K562 (cell line): Measurements from ENCODE around the gene NR5A1.

ENCODE experiments used
- BRF1 ChIP-seq: IDR thresholded peaks from 3 replicates; pipeline ENCODE4 v1.6.1; 2011; ENCODE audit warnings: borderline replicate concordance, mild to moderate bottlenecking; ENCODE audit not compliant: insufficient read length; ENCODE audit errors: extremely low read depth
- CHD2 ChIP-seq: IDR thresholded peaks from 2 replicates; pipeline ENCODE4 v1.6.1; 2011; ENCODE audit warnings: low read depth, low read length
- FOS ChIP-seq: IDR thresholded peaks from 3 replicates; pipeline ENCODE4 v1.6.1; 2011; ENCODE audit not compliant: insufficient read length; ENCODE audit errors: extremely low read depth
- KLF16 ChIP-seq: IDR thresholded peaks from 2 replicates; pipeline ENCODE4 v1.6.1; 2016; ENCODE audit warnings: antibody characterized with exemption
- NR1H2 ChIP-seq: sonication (generic); formaldehyde crosslinking; IDR thresholded peaks from 2 replicates; pipeline ENCODE4 v1.4.0; 2020; ENCODE audit warnings: mild to moderate bottlenecking, missing genetic modification reagents
- POLR2A ChIP-seq: fragments of 450-650 bp; conservative IDR thresholded peaks from 2 replicates; pipeline ENCODE4 v1.6.1; 2016
- ZBTB7A ChIP-seq: IDR thresholded peaks from 2 replicates; pipeline ENCODE4 v1.6.1; 2011; ENCODE audit warnings: low read depth, mild to moderate bottlenecking, low read length, moderate library complexity, borderline replicate concordance; ENCODE audit not compliant: control insufficient read depth
- ZNF830 ChIP-seq: fragments of 250-450 bp; sonication (Bioruptor Pico); IDR thresholded peaks from 2 replicates; pipeline ENCODE4 v1.5.0; 2021; ENCODE audit warnings: mild to moderate bottlenecking
- TF ChIP-seq, protein P1 (sequence below): sonication (generic); formaldehyde crosslinking; IDR thresholded peaks from 2 replicates; pipeline ENCODE4 v1.8.1; 2023; ENCODE audit warnings: mild to moderate bottlenecking, missing genetic modification reagents

DNA sequence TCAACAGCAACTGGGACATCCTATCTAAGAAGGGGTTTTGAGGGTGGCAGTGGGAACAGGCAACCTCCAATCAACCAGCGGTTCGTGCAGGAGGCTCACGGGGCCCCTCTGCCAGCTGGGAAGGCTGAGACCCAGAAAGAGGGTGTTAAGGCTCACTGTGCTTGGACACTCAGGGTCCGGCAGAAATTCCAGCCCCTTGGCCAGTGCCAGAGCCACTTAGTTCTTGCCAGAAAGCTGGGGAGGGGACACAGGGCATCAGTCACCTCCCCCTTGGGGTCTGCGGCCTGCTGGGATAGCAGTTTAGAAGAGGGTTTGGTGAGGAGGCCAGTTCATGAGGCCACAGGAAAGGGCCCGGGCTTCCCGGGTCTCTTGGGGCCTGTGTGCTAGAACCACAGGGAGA lies 36.5 kb downstream of the NR5A1 start:
- TF ChIP-seq POLR2A (no peak), BRF1 (no peak), ZNF830 (CRISPR knock-in tag) (no peak), KLF16 (no peak), ZBTB7A (no peak), NR1H2 (CRISPR knock-in tag) (no peak), CHD2 (no peak), FOS (no peak)
- TF ChIP-seq, protein P1, sequence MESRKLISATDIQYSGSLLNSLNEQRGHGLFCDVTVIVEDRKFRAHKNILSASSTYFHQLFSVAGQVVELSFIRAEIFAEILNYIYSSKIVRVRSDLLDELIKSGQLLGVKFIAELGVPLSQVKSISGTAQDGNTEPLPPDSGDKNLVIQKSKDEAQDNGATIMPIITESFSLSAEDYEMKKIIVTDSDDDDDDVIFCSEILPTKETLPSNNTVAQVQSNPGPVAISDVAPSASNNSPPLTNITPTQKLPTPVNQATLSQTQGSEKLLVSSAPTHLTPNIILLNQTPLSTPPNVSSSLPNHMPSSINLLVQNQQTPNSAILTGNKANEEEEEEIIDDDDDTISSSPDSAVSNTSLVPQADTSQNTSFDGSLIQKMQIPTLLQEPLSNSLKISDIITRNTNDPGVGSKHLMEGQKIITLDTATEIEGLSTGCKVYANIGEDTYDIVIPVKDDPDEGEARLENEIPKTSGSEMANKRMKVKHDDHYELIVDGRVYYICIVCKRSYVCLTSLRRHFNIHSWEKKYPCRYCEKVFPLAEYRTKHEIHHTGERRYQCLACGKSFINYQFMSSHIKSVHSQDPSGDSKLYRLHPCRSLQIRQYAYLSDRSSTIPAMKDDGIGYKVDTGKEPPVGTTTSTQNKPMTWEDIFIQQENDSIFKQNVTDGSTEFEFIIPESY (CRISPR knock-in tag) = no peak
